Measurements from ENCODE around the gene CSNK2A2. TPM values are rescaled to one million over a fixed set of nuclear protein-coding genes. Genes with fewer than 3 reads are reported as not detected.

Gene CSNK2A2
- total RNA-seq, 1 donor from 2014 or later, result 87.6 TPM

GRCh38 chr16:58129097-58129936, 68.6 kb downstream of the CSNK2A2 start, which contains the start of gene CFAP20:
CFAP20 (minus strand) TSS chr16:58129381; CDS start chr16:58129115, 266 bp downstream.
- Mint-ChIP-seq H3K4me1 (ENCODE audit: low read depth, unreplicated experiment) (peaks cover 28% of the 10 kb centered on the region), H3K27me3 (ENCODE audit: unreplicated experiment) (no peaks in the 10 kb centered on the region), H3K9me3 (ENCODE audit: unreplicated experiment) (peaks cover 2% of the 10 kb centered on the region), H3K36me3 (ENCODE audit: unreplicated experiment) (no peaks in the 10 kb centered on the region), H3K4me3 (ENCODE audit: unreplicated experiment) (peak within 1 kb of the TSS; percentile 94), H3K27ac (ENCODE audit: unreplicated experiment) (peak within 1 kb of the TSS; percentile 72)
- TF ChIP-seq, protein P1, sequence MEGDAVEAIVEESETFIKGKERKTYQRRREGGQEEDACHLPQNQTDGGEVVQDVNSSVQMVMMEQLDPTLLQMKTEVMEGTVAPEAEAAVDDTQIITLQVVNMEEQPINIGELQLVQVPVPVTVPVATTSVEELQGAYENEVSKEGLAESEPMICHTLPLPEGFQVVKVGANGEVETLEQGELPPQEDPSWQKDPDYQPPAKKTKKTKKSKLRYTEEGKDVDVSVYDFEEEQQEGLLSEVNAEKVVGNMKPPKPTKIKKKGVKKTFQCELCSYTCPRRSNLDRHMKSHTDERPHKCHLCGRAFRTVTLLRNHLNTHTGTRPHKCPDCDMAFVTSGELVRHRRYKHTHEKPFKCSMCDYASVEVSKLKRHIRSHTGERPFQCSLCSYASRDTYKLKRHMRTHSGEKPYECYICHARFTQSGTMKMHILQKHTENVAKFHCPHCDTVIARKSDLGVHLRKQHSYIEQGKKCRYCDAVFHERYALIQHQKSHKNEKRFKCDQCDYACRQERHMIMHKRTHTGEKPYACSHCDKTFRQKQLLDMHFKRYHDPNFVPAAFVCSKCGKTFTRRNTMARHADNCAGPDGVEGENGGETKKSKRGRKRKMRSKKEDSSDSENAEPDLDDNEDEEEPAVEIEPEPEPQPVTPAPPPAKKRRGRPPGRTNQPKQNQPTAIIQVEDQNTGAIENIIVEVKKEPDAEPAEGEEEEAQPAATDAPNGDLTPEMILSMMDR (IDR thresholded peaks at IDR 0.05; ENCODE audit: partially characterized antibody, unreplicated experiment), result no peak
- DNase-seq, result peak; percentile 98

- peaks cover 2% of the 10 kb centered on the region for H3K9me3 Mint-ChIP-seq (ENCODE audit: unreplicated experiment)
- TF ChIP-seq, protein P1 (IDR thresholded peaks at IDR 0.05; ENCODE audit: partially characterized antibody, unreplicated experiment), result no peak
- DNase-seq, result peak; percentile 59
- H3K27me3 Mint-ChIP-seq (ENCODE audit: unreplicated experiment), result no peaks in the 10 kb centered on the region
- peaks cover 34% of the 10 kb centered on the region for H3K4me1 Mint-ChIP-seq (ENCODE audit: low read depth, unreplicated experiment)
- peak overlapping the region; percentile 72 for H3K27ac Mint-ChIP-seq (ENCODE audit: unreplicated experiment)
- H3K4me3 Mint-ChIP-seq (ENCODE audit: unreplicated experiment), result peak overlapping the region; percentile 94
- H3K36me3 Mint-ChIP-seq (ENCODE audit: unreplicated experiment), result no peaks in the 10 kb centered on the region
Measured at GRCh38 chr16:58128711-58129096, 69.2 kb downstream of the CSNK2A2 start.

DNA sequence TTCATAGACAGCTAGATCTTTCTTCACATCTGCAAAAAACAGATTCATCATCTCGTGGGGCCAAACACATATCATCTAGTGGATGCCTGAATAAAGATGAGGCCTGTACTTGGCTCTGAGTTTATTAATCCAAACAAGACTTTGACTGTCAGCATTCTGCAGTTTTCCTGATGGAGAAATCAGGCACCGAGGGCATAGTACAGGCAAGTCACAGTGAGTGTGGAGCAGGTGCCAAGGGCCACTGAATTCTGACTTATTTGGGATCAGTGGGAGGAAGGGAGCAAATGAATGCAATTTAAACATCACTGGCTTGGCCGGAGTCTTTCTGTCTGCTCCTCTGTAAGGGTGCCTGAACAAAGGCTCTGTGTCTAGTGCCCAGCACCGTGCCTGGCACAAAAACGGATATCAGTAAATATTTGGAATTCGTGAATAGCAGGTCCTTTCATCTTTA, 69.7 kb downstream of the CSNK2A2 start:
- DNase-seq, result no peak
- Mint-ChIP-seq H3K4me3 (ENCODE audit: unreplicated experiment) (peak overlapping the region; percentile 94), H3K4me1 (ENCODE audit: low read depth, unreplicated experiment) (peaks cover 36% of the 10 kb centered on the region), H3K36me3 (ENCODE audit: unreplicated experiment) (no peaks in the 10 kb centered on the region), H3K27me3 (ENCODE audit: unreplicated experiment) (no peaks in the 10 kb centered on the region), H3K27ac (ENCODE audit: unreplicated experiment) (peak overlapping the region; percentile 72), H3K9me3 (ENCODE audit: unreplicated experiment) (peaks cover 2% of the 10 kb centered on the region)
- TF ChIP-seq, protein P1 (IDR thresholded peaks at IDR 0.05; ENCODE audit: partially characterized antibody, unreplicated experiment), result no peak

DNA sequence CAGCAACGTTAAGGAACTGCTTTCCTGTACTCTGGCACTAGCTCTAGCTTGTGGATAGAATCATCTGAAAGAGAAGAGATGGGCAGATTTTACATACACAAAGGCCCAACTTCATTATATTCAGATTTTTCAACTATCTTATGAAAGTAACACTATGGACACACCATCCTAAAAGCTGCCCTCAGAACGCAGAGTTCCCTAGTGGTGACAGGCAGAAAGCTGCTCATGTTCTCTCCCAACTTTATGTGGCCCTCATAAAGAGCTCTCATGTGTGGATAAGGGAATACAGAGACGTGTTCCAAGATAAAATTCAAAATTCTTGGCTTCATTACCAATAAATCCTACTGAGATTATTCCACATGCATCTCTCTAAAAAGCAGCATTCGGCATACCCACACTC, 70.3 kb downstream of the CSNK2A2 start:
- TF ChIP-seq, protein P1 (IDR thresholded peaks at IDR 0.05; ENCODE audit: partially characterized antibody, unreplicated experiment), result no peak
- Mint-ChIP-seq H3K36me3 (ENCODE audit: unreplicated experiment) (no peaks in the 10 kb centered on the region), H3K9me3 (ENCODE audit: unreplicated experiment) (peaks cover 3% of the 10 kb centered on the region), H3K4me1 (ENCODE audit: low read depth, unreplicated experiment) (peaks cover 37% of the 10 kb centered on the region), H3K4me3 (ENCODE audit: unreplicated experiment) (peak overlapping the region; percentile 94), H3K27me3 (ENCODE audit: unreplicated experiment) (no peaks in the 10 kb centered on the region), H3K27ac (ENCODE audit: unreplicated experiment) (peak overlapping the region; percentile 72)
- DNase-seq, result no peak

DNA sequence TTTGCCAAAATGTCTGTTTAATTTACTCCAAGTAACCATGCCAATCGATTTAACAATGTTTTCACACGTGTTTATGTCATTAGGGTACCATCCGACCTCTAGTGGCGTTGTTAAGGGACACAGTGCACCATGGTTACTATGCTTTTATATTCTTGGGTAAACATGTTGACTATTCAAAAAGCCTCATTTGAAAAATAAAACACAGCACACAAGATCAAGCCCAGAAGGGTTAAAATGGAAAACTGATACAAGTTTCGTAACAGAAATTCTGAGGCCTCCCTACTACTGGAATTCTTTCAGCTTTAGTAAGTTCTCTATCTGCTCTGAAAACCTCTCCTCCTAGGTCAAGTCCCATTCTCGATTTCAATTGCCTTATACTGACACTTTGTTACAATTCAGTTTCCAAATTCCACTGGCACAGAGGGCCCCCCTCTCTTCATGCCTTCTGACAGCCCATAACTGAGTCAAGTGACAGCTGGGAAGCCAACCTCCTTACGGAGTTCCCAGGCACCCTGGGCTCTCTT, 70.8 kb downstream of the CSNK2A2 start:
- peaks cover 39% of the 10 kb centered on the region for H3K4me1 Mint-ChIP-seq (ENCODE audit: low read depth, unreplicated experiment)
- H3K4me3 Mint-ChIP-seq (ENCODE audit: unreplicated experiment), result peak overlapping the region; percentile 94
- H3K27me3 Mint-ChIP-seq (ENCODE audit: unreplicated experiment), result no peaks in the 10 kb centered on the region
- H3K36me3 Mint-ChIP-seq (ENCODE audit: unreplicated experiment), result no peaks in the 10 kb centered on the region
- DNase-seq, result no peak
- TF ChIP-seq, protein P1 (IDR thresholded peaks at IDR 0.05; ENCODE audit: partially characterized antibody, unreplicated experiment), result peak; percentile 37
- peaks cover 5% of the 10 kb centered on the region for H3K9me3 Mint-ChIP-seq (ENCODE audit: unreplicated experiment)
- H3K27ac Mint-ChIP-seq (ENCODE audit: unreplicated experiment), result peak overlapping the region; percentile 72

Measured in glutamatergic neuron (in vitro differentiated cells).